Astrocyte of the hippocampus (primary cell): ENCODE measurements around the gene WNT10A.
"Not testable (repeated sequence)": the region's sequence is repeated elsewhere in the genome, so short reads cannot be mapped to it uniquely, and the experiment has no call there.

ENCODE experiments used
- DNase-seq: peaks from one replicate; pipeline ENCODE4 v3.0.0; 2011; ENCODE audit warnings: low read depth, low spot score

WNT10A gene

GRCh38 chr2:218931751-218932150 is 51.1 kb downstream of the WNT10A start:
- DNase-seq, result not testable (repeated sequence)
